ENCODE results near the gene CLEC11A. TPM values are rescaled to one million over a fixed set of nuclear protein-coding genes. Genes with fewer than 3 reads are reported as not detected.

CLEC11A gene
- polyA plus RNA-seq, 1 experiment, result 136 TPM

GRCh38 chr19:50728084-50728737 is 5.0 kb downstream of the CLEC11A start:
- POLR2A ChIA-PET, result no interaction called here
- no peak overlapping the region for H3K4me3 ChIP-seq (ENCODE audit: low read depth, low read length)
- H3K36me3 ChIP-seq (ENCODE audit: control insufficient read depth, insufficient read depth, low read length), result peaks cover 2% of the 10 kb centered on the region; the same call in 1 of the 2 replicates
- no peak for DNase-seq (ENCODE audit: low read depth)
- H3K27me3 ChIP-seq (ENCODE audit: control insufficient read depth, insufficient read depth, low read length), result no peaks in the 10 kb centered on the region
- TF ChIP-seq CTCF (IDR thresholded peaks at IDR 0.05; ENCODE audit: insufficient read depth, low read depth, low read length), result no peak
- CTCF ChIA-PET, result interaction anchor here (0.8 kb wide), 1 partner anchor 55 kb away, joined by 3 read pairs; no protein-coding TSS in a partner anchor

GRCh38 chr19:50729894-50730293 is 6.7 kb downstream of the CLEC11A start:
- ChIA-PET CTCF (no interaction called here), POLR2A (interaction anchor here (0.7 kb wide), 1 partner anchor 15 kb away, joined by 30 read pairs; no protein-coding TSS in a partner anchor)
- TF ChIP-seq CTCF (IDR thresholded peaks at IDR 0.05; ENCODE audit: insufficient read depth, low read depth, low read length), result no peak

GRCh38 chr19:50735869-50736268 is 12.7 kb downstream of the CLEC11A start:
- Histone ChIP-seq H3K27me3 (ENCODE audit: control insufficient read depth, insufficient read depth, low read length) (peaks cover 2% of the 10 kb centered on the region), H3K36me3 (ENCODE audit: control insufficient read depth, insufficient read depth, low read length) (no peaks in the 10 kb centered on the region), H3K4me3 (ENCODE audit: low read depth, low read length) (no peak overlapping the region)
- ChIA-PET CTCF (interaction anchor here (1.3 to 2.4 kb wide), 2 partner anchors 10 to 48 kb away, joined by 4 to 10 read pairs; no protein-coding TSS in a partner anchor), POLR2A (no interaction called here)
- DNase-seq (ENCODE audit: low read depth), result no peak
- no peak for TF ChIP-seq CTCF (IDR thresholded peaks at IDR 0.05; ENCODE audit: insufficient read depth, low read depth, low read length)

More at GRCh38 chr19:50729894-50730293, 6.7 kb downstream of the CLEC11A start:
- H3K27me3 ChIP-seq (ENCODE audit: control insufficient read depth, insufficient read depth, low read length), result no peaks in the 10 kb centered on the region
- DNase-seq (ENCODE audit: low read depth), result no peak
- H3K4me3 ChIP-seq (ENCODE audit: low read depth, low read length), result no peak overlapping the region
- peaks cover 2% of the 10 kb centered on the region; the same call in 1 of the 2 replicates for H3K36me3 ChIP-seq (ENCODE audit: control insufficient read depth, insufficient read depth, low read length)

GRCh38 chr19:50736338-50736737 is 13.2 kb downstream of the CLEC11A start:
- no peak for TF ChIP-seq CTCF (IDR thresholded peaks at IDR 0.05; ENCODE audit: insufficient read depth, low read depth, low read length)
- Histone ChIP-seq H3K27me3 (ENCODE audit: control insufficient read depth, insufficient read depth, low read length) (peaks cover 2% of the 10 kb centered on the region), H3K4me3 (ENCODE audit: low read depth, low read length) (no peak overlapping the region), H3K36me3 (ENCODE audit: control insufficient read depth, insufficient read depth, low read length) (no peaks in the 10 kb centered on the region)
- CTCF ChIA-PET, result no interaction called here
- POLR2A ChIA-PET, result no interaction called here
- no peak for DNase-seq (ENCODE audit: low read depth)

- Histone ChIP-seq H3K36me3 (ENCODE audit: control insufficient read depth, insufficient read depth, low read length) (no peaks in the 10 kb centered on the region), H3K4me3 (ENCODE audit: low read depth, low read length) (no peak overlapping the region), H3K27me3 (ENCODE audit: control insufficient read depth, insufficient read depth, low read length) (peaks cover 2% of the 10 kb centered on the region)
- DNase-seq (ENCODE audit: low read depth), result no peak
- TF ChIP-seq CTCF (IDR thresholded peaks at IDR 0.05; ENCODE audit: insufficient read depth, low read depth, low read length), result no peak
- ChIA-PET POLR2A (no interaction called here), CTCF (no interaction called here)
Observed at GRCh38 chr19:50739132-50739913, 16.2 kb downstream of the CLEC11A start.
